ENCODE results near the gene RMRP.
"Not testable (repeated sequence)": the region's sequence is repeated elsewhere in the genome, so short reads cannot be mapped to it uniquely, and the experiment has no call there.

The RMRP gene

GRCh38 chr9:35664531-35665470, 7.0 kb upstream of the RMRP start, which contains the start of gene ARHGEF39:
Gene ARHGEF39, minus strand, starts transcription at chr9:35665195. Its CDS starts 26 bp downstream, at chr9:35665169.
- peak; percentile 17 for DNase-seq

- no peak for DNase-seq
Observed at GRCh38 chr9:35662437-35662836, 4.6 kb upstream of the RMRP start.

- no peak for DNase-seq
Observed at GRCh38 chr9:35661756-35662350, 4.0 kb upstream of the RMRP start.

GRCh38 chr9:35660966-35661415, 3.2 kb upstream of the RMRP start:
- no peak for DNase-seq

- no peak for DNase-seq
Observed at GRCh38 chr9:35659340-35659739, 1.5 kb upstream of the RMRP start.

- DNase-seq, result no peak
Observed at GRCh38 chr9:35658968-35659220, 1.1 kb upstream of the RMRP start.

- DNase-seq, result no peak
Observed at GRCh38 chr9:35658137-35658967, 533 bp upstream of the RMRP start, which contains the start of gene CCDC107. Gene CCDC107, plus strand, starts transcription at chr9:35658292. Its CDS starts 88 bp downstream, at chr9:35658380.

- no peak for DNase-seq
Observed at GRCh38 chr9:35656831-35657545, 831 bp downstream of the RMRP start.

- DNase-seq, result no peak
Observed at GRCh38 chr9:35656348-35656747, 1.5 kb downstream of the RMRP start.

- DNase-seq, result no peak
Observed at GRCh38 chr9:35653611-35654010, 4.2 kb downstream of the RMRP start.

- no peak for DNase-seq
Observed at GRCh38 chr9:35652829-35653209, 5.0 kb downstream of the RMRP start.

GRCh38 chr9:35651956-35652828, 5.6 kb downstream of the RMRP start:
- DNase-seq, result no peak

- no peak for DNase-seq
Observed at GRCh38 chr9:35650341-35651158, 7.3 kb downstream of the RMRP start, which contains the start of gene SIT1. Gene SIT1, minus strand, starts transcription at chr9:35650931. Its CDS starts 78 bp downstream, at chr9:35650853.

- DNase-seq, result no peak
Observed at GRCh38 chr9:35649431-35650340, 8.1 kb downstream of the RMRP start.

GRCh38 chr9:35646533-35647265, 11.1 kb downstream of the RMRP start:
- peak; percentile 50 for DNase-seq

- no peak for DNase-seq
Observed at GRCh38 chr9:35646153-35646532, 11.7 kb downstream of the RMRP start.

GRCh38 chr9:35645736-35646135, 12.1 kb downstream of the RMRP start:
- DNase-seq, result not testable (repeated sequence)

- DNase-seq, result no peak
Observed at GRCh38 chr9:35643046-35643445, 14.8 kb downstream of the RMRP start.

- DNase-seq, result not testable (repeated sequence)
Observed at GRCh38 chr9:35641478-35641877, 16.3 kb downstream of the RMRP start.
